Measurements from ENCODE around the gene TBC1D4. TPM values are rescaled to one million over a fixed set of nuclear protein-coding genes. Genes with fewer than 3 reads are reported as not detected.
"Not testable (repeated sequence)": the region's sequence is repeated elsewhere in the genome, so short reads cannot be mapped to it uniquely, and the experiment has no call there.

Gene TBC1D4
- polyA plus RNA-seq, 1 experiment: 8.0 TPM

DNA sequence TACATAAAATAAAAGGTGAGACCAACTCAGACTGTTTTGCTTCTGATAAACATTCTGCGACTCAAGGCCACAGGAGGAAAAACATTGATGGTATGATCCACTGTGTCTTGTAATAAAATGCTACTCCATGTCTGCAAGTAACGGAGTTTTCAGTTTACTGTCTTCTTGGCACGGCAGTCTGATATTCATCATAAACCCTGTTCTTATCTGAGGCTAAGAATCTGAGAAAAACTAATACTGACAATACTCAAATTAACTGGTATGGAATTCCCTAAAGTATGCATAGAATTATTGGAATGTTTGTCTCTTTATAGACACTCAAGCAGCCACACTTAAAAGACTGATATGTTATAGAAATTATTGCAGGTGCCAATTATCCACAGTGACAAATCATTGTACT lies 125.5 kb downstream of the TBC1D4 start:
- Histone ChIP-seq H3K27ac (ENCODE audit: low read depth, low read length) (no peak overlapping the region), H3K4me3 (ENCODE audit: low read depth, low read length) (no peak overlapping the region), H3K27me3 (ENCODE audit: control insufficient read depth, insufficient read depth, low read length) (no peaks in the 10 kb centered on the region), H3K9me3 (ENCODE audit: control insufficient read depth, insufficient read depth, low read length) (0 out of 2 replicates have a peak, but pooled peaks cover 1% of the 10 kb centered on the region)
- no peak for DNase-seq (ENCODE audit: low read depth, low spot score)
- CTCF ChIA-PET: interaction anchor here (1.0 to 3.1 kb wide), 3 partner anchors 9 to 16 kb away, joined by 4 to 12 read pairs (median 10); no protein-coding TSS in a partner anchor
- no peak for TF ChIP-seq CTCF (IDR thresholded peaks at IDR 0.05; ENCODE audit: low read depth, low read length)
- POLR2A ChIA-PET: no interaction called here

GRCh38 chr13:75355609-75356008 lies 126.4 kb downstream of the TBC1D4 start:
- CTCF ChIA-PET: interaction anchor here (0.9 kb wide), 1 partner anchor 13 kb away, joined by 3 read pairs; no protein-coding TSS in a partner anchor
- no peak for DNase-seq (ENCODE audit: low read depth, low spot score)
- no peaks in the 10 kb centered on the region for H3K27me3 ChIP-seq (ENCODE audit: control insufficient read depth, insufficient read depth, low read length)
- no peak overlapping the region for H3K4me3 ChIP-seq (ENCODE audit: low read depth, low read length)
- no peak overlapping the region for H3K27ac ChIP-seq (ENCODE audit: low read depth, low read length)
- POLR2A ChIA-PET: no interaction called here
- H3K9me3 ChIP-seq (ENCODE audit: control insufficient read depth, insufficient read depth, low read length): no peaks in the 10 kb centered on the region
- TF ChIP-seq CTCF (IDR thresholded peaks at IDR 0.05; ENCODE audit: low read depth, low read length): no peak

DNA sequence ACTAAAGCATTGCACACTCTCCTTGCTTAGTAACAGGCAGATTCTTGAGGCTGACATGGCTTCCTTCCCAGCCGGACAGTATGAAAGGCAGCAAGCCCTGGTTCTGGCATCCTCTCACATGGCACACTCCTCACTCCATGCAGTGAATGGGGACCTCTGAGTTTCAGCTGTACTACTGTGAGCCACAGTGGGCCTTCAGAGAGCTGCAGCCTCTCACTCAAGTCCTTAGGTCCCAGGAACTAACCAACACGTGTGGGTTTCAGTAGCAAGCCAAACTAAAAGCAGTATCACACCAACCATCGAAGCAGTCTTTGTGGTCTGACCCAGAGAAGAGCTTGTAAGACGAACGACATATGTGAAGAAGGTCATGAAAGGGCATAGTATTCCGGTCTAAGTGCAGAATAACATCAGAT lies 128.2 kb downstream of the TBC1D4 start:
- TF ChIP-seq CTCF (IDR thresholded peaks at IDR 0.05; ENCODE audit: low read depth, low read length): no peak
- no peaks in the 10 kb centered on the region for H3K27me3 ChIP-seq (ENCODE audit: control insufficient read depth, insufficient read depth, low read length)
- no peaks in the 10 kb centered on the region for H3K9me3 ChIP-seq (ENCODE audit: control insufficient read depth, insufficient read depth, low read length)
- ChIA-PET POLR2A (interaction anchor here (0.5 kb wide), 1 partner anchor 279 kb away, joined by 3 read pairs; no protein-coding TSS in a partner anchor), CTCF (no interaction called here)
- H3K27ac ChIP-seq (ENCODE audit: low read depth, low read length): no peak overlapping the region
- DNase-seq (ENCODE audit: low read depth, low spot score): no peak
- H3K4me3 ChIP-seq (ENCODE audit: low read depth, low read length): no peak overlapping the region

GRCh38 chr13:75352641-75353327 lies 129.2 kb downstream of the TBC1D4 start:
- DNase-seq (ENCODE audit: low read depth, low spot score): no peak
- H3K27ac ChIP-seq (ENCODE audit: low read depth, low read length): no peak overlapping the region
- no peak for TF ChIP-seq CTCF (IDR thresholded peaks at IDR 0.05; ENCODE audit: low read depth, low read length)
- no peak overlapping the region for H3K4me3 ChIP-seq (ENCODE audit: low read depth, low read length)
- H3K9me3 ChIP-seq (ENCODE audit: control insufficient read depth, insufficient read depth, low read length): no peaks in the 10 kb centered on the region
- no peaks in the 10 kb centered on the region for H3K27me3 ChIP-seq (ENCODE audit: control insufficient read depth, insufficient read depth, low read length)
- ChIA-PET CTCF (interaction anchor here (0.6 kb wide), 1 partner anchor 19 kb away, joined by 3 read pairs; no protein-coding TSS in a partner anchor), POLR2A (no interaction called here)

DNA sequence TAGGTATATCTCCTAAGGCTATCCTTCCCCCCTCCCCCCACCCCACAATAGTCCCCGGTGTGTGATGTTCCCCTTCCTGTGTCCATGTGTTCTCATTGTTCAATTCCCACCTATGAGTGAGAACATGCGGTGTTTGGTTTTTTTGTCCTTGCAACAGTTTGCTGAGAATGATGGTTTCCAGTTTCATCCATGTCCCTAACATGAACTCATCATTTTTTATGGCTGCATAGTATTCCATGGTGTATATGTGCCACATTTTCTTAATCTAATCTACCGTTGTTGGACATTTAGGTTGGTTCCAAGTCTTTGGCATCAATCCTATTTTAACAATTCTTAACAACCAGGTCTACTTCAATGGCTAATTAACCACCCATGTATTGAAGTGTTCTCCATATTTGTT lies 130.4 kb downstream of the TBC1D4 start:
- H3K4me3 ChIP-seq (ENCODE audit: low read depth, low read length); H3K27ac ChIP-seq (ENCODE audit: low read depth, low read length); POLR2A ChIA-PET; DNase-seq (ENCODE audit: low read depth, low spot score); H3K9me3 ChIP-seq (ENCODE audit: control insufficient read depth, insufficient read depth, low read length); H3K27me3 ChIP-seq (ENCODE audit: control insufficient read depth, insufficient read depth, low read length); CTCF ChIA-PET: not testable (repeated sequence)
